ENCODE measurements around the gene LYPLAL1. TPM values are rescaled to one million over a fixed set of nuclear protein-coding genes. Genes with fewer than 3 reads are reported as not detected.
A peak's percentile ranks its signal among the peaks of the same experiment; 100 is the strongest.

LYPLAL1 gene
- total RNA-seq, 1 experiment from 2014 or later, result 21.1 TPM

- no peak overlapping the region for H2AK5ac ChIP-seq (ENCODE audit: insufficient read length, low read length)
- H4K8ac ChIP-seq (replicated peaks; ENCODE audit: insufficient read length, low read depth, low read length), result no peak overlapping the region
- H2BK20ac ChIP-seq (ENCODE audit: low read depth, low read length, poor library complexity, severe bottlenecking), result no peak overlapping the region
- no peaks in the 10 kb centered on the region for H3K9me3 ChIP-seq (ENCODE audit: control insufficient read depth, low read depth, low read length)
- no peak overlapping the region for H3K18ac ChIP-seq (ENCODE audit: insufficient read length, low read depth, low read length)
- H3K79me2 ChIP-seq (ENCODE audit: insufficient read depth, low read length), result no peaks in the 10 kb centered on the region
- H2AFZ ChIP-seq (ENCODE audit: low read length), result no peak overlapping the region
- Mint-ChIP-seq H3K36me3 (ENCODE audit: insufficient read depth in 1 of 3, low read depth in 3 of 3) (no peaks in the 10 kb centered on the region), H3K27ac (0 out of 7 replicates have a peak overlapping the region, but pooled peaks of 1 of the 3 experiments have one; percentile 11), H3K4me1 (peaks cover 5 to 7% of the 10 kb centered on the region in 2 experiments; a peak in 3 of 4 replicates), H3K27me3 (ENCODE audit: low read depth) (no peaks in the 10 kb centered on the region), H3K9me3 (no peaks in the 10 kb centered on the region), H3K4me3 (no peak overlapping the region)
- H3K4ac ChIP-seq (ENCODE audit: low read depth, low read length), result no peak overlapping the region
- no peak overlapping the region for H4K91ac ChIP-seq (ENCODE audit: insufficient read length, low read depth, low read length)
- no peak overlapping the region for H3K56ac ChIP-seq (ENCODE audit: insufficient read length, low read depth, low read length)
- H2BK15ac ChIP-seq (ENCODE audit: low read depth, low read length), result no peak overlapping the region
- H2BK120ac ChIP-seq (ENCODE audit: low read depth, low read length, poor library complexity, severe bottlenecking), result no peak overlapping the region
- H3K9ac ChIP-seq (ENCODE audit: extremely low read depth, insufficient read length, low read length), result no peak overlapping the region
- H4K20me1 ChIP-seq (ENCODE audit: control insufficient read depth, insufficient read depth, insufficient read length), result no peaks in the 10 kb centered on the region
- no peaks in the 10 kb centered on the region for H3K4me1 ChIP-seq (ENCODE audit: insufficient read depth, low read length)
- H3K14ac ChIP-seq (ENCODE audit: insufficient read depth, low read length), result no peak overlapping the region
- no peak for TF ChIP-seq CTCF (conservative IDR thresholded peaks at IDR 0.05)
- no peaks in the 10 kb centered on the region for H3K27me3 ChIP-seq (ENCODE audit: insufficient read depth, low read length)
- H2BK5ac ChIP-seq (ENCODE audit: insufficient read length, low read length), result no peak overlapping the region
- no peak overlapping the region for H3K4me2 ChIP-seq (ENCODE audit: insufficient read depth, insufficient read length, low read length)
- H3K27ac ChIP-seq (ENCODE audit: insufficient read length, low read depth, low read length), result no peak overlapping the region
- no peak for DNase-seq
- H4K5ac ChIP-seq (ENCODE audit: insufficient read length, low read depth, low read length), result no peak overlapping the region
- H3T11ph ChIP-seq (ENCODE audit: low read length), result no peak overlapping the region
- no CpG with 5 or more reads among the region's 1 CpG for WGBS (ENCODE audit: extremely low coverage, insufficient read length, low lambda C conversion rate)
- H2BK12ac ChIP-seq (ENCODE audit: insufficient read length, low read depth, low read length), result no peak overlapping the region
- no peaks in the 10 kb centered on the region for H3K23me2 ChIP-seq (ENCODE audit: insufficient read length, low read depth, low read length, poor library complexity, severe bottlenecking)
- no peak overlapping the region for H3K23ac ChIP-seq (ENCODE audit: insufficient read length, low read depth, low read length)
- H3K79me1 ChIP-seq (ENCODE audit: insufficient read depth, low read depth, low read length, poor library complexity, severe bottlenecking), result no peaks in the 10 kb centered on the region
Observed at GRCh38 chr1:219161371-219161770, 12.3 kb upstream of the LYPLAL1 start.
